BLaER1 (cell line): ENCODE data around the gene MAD1L1.
"Not testable (repeated sequence)": the region's sequence is repeated elsewhere in the genome, so short reads cannot be mapped to it uniquely, and the experiment has no call there.

ENCODE experiments used
- H3K27ac ChIP-seq: shearing (Covaris generic); formaldehyde crosslinking; 2 replicates; pipeline ENCODE4 v1.8.1; 2022
- H3K27me3 ChIP-seq: shearing (Covaris generic); formaldehyde crosslinking; 2 replicates; pipeline ENCODE4 v1.8.1; 2022
- H3K36me3 ChIP-seq: shearing (Covaris generic); formaldehyde crosslinking; 2 replicates; pipeline ENCODE4 v1.8.1; 2022
- H3K4me1 ChIP-seq: shearing (Covaris generic); formaldehyde crosslinking; 2 replicates; pipeline ENCODE4 v1.8.1; 2022
- H3K4me2 ChIP-seq: shearing (Covaris generic); formaldehyde crosslinking; 2 replicates; pipeline ENCODE4 v1.8.1; 2022
- H3K4me3 ChIP-seq: shearing (Covaris generic); formaldehyde crosslinking; 2 replicates; pipeline ENCODE4 v1.8.1; 2022
- H3K9ac ChIP-seq: shearing (Covaris generic); formaldehyde crosslinking; 2 replicates; pipeline ENCODE4 v1.8.1; 2022
- H3K9me3 ChIP-seq: shearing (Covaris generic); formaldehyde crosslinking; 2 replicates; pipeline ENCODE4 v1.8.1; 2022
- H4K20me1 ChIP-seq: shearing (Covaris generic); formaldehyde crosslinking; 2 replicates; pipeline ENCODE4 v1.8.1; 2022
- Cebpa-rat ChIP-seq: shearing (Covaris generic); IDR thresholded peaks from 2 replicates; pipeline ENCODE4 v1.8.1; 2022

The MAD1L1 gene

DNA sequence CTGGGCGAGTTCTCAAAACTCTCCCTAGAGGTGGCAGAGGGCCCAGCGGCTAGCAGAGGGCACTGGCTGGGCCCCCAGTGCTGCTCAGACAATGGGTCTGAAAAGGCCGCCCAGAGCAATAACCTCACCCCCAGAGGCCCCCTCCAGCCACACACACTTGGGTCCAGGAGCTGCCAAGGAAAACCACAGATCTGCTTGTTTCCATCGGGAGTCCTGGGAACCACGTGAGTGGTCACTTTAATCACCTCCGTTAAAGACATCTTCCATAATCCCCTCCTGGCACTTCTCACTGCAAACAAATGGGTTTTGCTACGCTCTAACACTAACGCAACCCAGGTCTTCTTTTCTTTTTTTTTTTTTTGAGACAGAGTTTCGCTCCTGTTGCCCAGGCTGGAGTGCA lies 39.3 kb upstream of the MAD1L1 start:
- peaks cover 37% of the 10 kb centered on the region for H3K4me1 ChIP-seq
- H3K9ac ChIP-seq, result no peak overlapping the region
- no peak overlapping the region for H3K4me3 ChIP-seq
- no peak for TF ChIP-seq Cebpa-rat
- H3K36me3 ChIP-seq, result peaks cover 66% of the 10 kb centered on the region
- H3K9me3 ChIP-seq, result no peaks in the 10 kb centered on the region
- H4K20me1 ChIP-seq, result peaks cover 19% of the 10 kb centered on the region; the same call in 1 of the 2 replicates
- no peaks in the 10 kb centered on the region for H3K27me3 ChIP-seq
- peak overlapping the region; percentile 64; the same call in 1 of the 2 replicates for H3K27ac ChIP-seq
- peak overlapping the region; percentile 73 for H3K4me2 ChIP-seq

DNA sequence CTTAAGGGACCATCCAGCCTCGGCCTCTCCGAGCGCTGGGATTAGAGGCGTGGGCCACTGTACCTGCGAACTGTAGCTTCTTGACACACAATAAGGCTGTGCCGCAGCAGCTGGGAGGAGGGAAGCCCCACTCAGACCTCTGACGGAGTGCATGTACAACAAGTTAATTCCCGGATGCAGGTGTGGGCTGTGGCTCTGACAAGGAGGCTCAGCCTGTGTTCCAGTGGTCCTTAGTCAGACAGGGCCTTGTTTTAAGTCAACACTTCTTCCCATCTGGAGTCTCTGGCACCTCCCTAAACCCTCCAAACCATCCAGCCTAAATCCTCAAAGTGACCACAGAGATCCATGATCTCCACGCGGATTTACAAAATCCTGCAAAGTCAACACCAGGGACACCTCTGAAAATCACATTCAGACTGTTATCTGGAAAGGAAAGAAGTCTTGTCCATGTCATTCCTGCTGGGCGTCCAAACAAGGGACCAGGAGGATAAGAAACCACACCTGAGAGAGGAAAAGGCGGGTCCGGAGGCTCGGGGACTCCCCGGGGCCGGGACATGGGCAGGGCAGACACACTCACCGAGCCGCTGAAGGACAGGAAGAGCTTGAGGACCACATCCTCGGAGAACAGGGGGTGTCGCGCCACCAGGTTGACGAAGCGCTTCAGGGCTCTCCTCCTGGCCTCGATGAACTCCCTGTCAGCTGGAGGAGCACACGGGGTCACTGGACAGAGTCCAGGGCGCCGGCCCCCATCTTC lies 38.7 kb upstream of the MAD1L1 start:
- H3K4me3 ChIP-seq, result no peak overlapping the region
- peak overlapping the region; percentile 64 for H3K27ac ChIP-seq
- peaks cover 37% of the 10 kb centered on the region for H3K4me1 ChIP-seq
- no peaks in the 10 kb centered on the region for H3K27me3 ChIP-seq
- H3K9me3 ChIP-seq, result no peaks in the 10 kb centered on the region
- peak overlapping the region; percentile 50; the same call in 1 of the 2 replicates for H3K9ac ChIP-seq
- TF ChIP-seq Cebpa-rat, result no peak
- peaks cover 65% of the 10 kb centered on the region for H3K36me3 ChIP-seq
- H3K4me2 ChIP-seq, result peak overlapping the region; percentile 73
- H4K20me1 ChIP-seq, result peaks cover 14% of the 10 kb centered on the region; the same call in 1 of the 2 replicates

GRCh38 chr7:2270495-2270894 lies 37.8 kb upstream of the MAD1L1 start:
- Histone ChIP-seq H4K20me1 (peaks cover 7% of the 10 kb centered on the region; the same call in 1 of the 2 replicates), H3K9me3 (no peaks in the 10 kb centered on the region), H3K27me3 (no peaks in the 10 kb centered on the region), H3K36me3 (peaks cover 60% of the 10 kb centered on the region), H3K4me1 (peaks cover 28% of the 10 kb centered on the region), H3K9ac (no peak overlapping the region), H3K27ac (peak overlapping the region; percentile 64), H3K4me3 (no peak overlapping the region), H3K4me2 (peak overlapping the region; percentile 73)
- no peak for TF ChIP-seq Cebpa-rat

GRCh38 chr7:2269991-2270460 lies 37.3 kb upstream of the MAD1L1 start:
- H3K27ac ChIP-seq, result no peak overlapping the region
- peaks cover 7% of the 10 kb centered on the region; the same call in 1 of the 2 replicates for H4K20me1 ChIP-seq
- no peak overlapping the region for H3K9ac ChIP-seq

GRCh38 chr7:2269089-2269990 lies 36.6 kb upstream of the MAD1L1 start:
- H3K27me3 ChIP-seq, H4K20me1 ChIP-seq, H3K9ac ChIP-seq, H3K9me3 ChIP-seq, H3K27ac ChIP-seq, H3K4me2 ChIP-seq, H3K4me3 ChIP-seq: not testable (repeated sequence)
- peaks cover 49% of the 10 kb centered on the region for H3K36me3 ChIP-seq
- peaks cover 39% of the 10 kb centered on the region for H3K4me1 ChIP-seq

More at GRCh38 chr7:2269991-2270460, 37.3 kb upstream of the MAD1L1 start:
- H3K4me2 ChIP-seq, result no peak overlapping the region
- peaks cover 56% of the 10 kb centered on the region for H3K36me3 ChIP-seq
- no peak overlapping the region for H3K4me3 ChIP-seq
- H3K4me1 ChIP-seq, result peaks cover 32% of the 10 kb centered on the region
- no peaks in the 10 kb centered on the region for H3K9me3 ChIP-seq
- no peak for TF ChIP-seq Cebpa-rat
- no peaks in the 10 kb centered on the region for H3K27me3 ChIP-seq

DNA sequence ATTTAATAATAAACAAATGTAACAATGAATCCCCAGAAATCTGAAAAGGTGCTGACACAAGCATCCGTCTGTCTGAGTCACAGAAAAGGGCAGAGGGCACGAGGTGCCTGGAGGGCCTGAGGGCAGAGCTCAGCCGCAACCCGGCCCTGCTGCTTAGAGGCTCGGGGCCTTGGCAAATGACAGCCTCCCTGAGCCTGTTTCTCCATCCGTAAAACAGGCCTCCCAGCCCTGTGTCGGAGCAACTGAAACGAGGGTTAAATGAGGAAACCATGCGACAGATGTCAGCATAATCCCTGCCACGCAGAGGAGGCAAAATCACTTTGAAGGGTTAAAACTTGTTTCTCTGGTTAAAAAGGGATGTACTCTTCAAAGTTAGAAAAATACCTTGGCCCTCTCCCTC lies 34.2 kb upstream of the MAD1L1 start:
- H3K36me3 ChIP-seq, result peaks cover 48% of the 10 kb centered on the region
- H3K4me1 ChIP-seq, result peaks cover 49% of the 10 kb centered on the region
- no peaks in the 10 kb centered on the region for H3K9me3 ChIP-seq
- H3K4me3 ChIP-seq, result no peak overlapping the region
- H3K27me3 ChIP-seq, result no peaks in the 10 kb centered on the region
- H3K4me2 ChIP-seq, result no peak overlapping the region
- no peak for TF ChIP-seq Cebpa-rat
- H3K9ac ChIP-seq, result no peak overlapping the region
- no peak overlapping the region for H3K27ac ChIP-seq
- H4K20me1 ChIP-seq, result no peaks in the 10 kb centered on the region

DNA sequence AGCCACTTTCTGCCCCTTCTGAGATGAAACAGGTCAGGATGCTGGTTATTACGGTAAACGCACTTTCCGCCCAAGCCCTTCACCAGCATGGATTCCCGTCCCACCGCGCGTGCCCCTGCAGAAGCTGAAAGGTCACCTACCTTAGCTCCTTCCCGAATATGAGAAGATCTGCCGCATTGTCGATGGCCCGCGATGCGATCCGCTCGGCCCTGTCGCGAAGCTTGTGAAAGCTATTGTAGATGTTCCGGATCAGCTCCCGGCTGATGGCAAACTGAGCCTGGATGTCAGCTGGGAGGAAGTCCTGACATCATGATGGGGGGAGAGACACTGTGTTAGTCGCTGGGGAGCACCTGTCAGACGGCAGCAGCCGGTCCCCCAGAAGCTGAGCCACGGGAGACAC lies 31.4 kb upstream of the MAD1L1 start:
- Histone ChIP-seq H3K4me2 (peak overlapping the region; percentile 57), H3K4me3 (no peak overlapping the region), H3K36me3 (peaks cover 24% of the 10 kb centered on the region), H3K9me3 (no peaks in the 10 kb centered on the region), H3K27me3 (no peaks in the 10 kb centered on the region), H3K9ac (no peak overlapping the region), H3K4me1 (peaks cover 53% of the 10 kb centered on the region), H4K20me1 (peaks cover 13% of the 10 kb centered on the region), H3K27ac (no peak overlapping the region)
- TF ChIP-seq Cebpa-rat, result no peak

- peaks cover 63% of the 10 kb centered on the region for H3K4me1 ChIP-seq
- H3K4me2 ChIP-seq, result no peak overlapping the region
- no peak for TF ChIP-seq Cebpa-rat
- no peak overlapping the region for H3K9ac ChIP-seq
- no peak overlapping the region for H3K27ac ChIP-seq
- no peak overlapping the region for H3K4me3 ChIP-seq
- peaks cover 23% of the 10 kb centered on the region for H4K20me1 ChIP-seq
- no peaks in the 10 kb centered on the region for H3K9me3 ChIP-seq
- peaks cover 24% of the 10 kb centered on the region for H3K36me3 ChIP-seq
- H3K27me3 ChIP-seq, result no peaks in the 10 kb centered on the region
Measured at GRCh38 chr7:2263176-2263575, 30.4 kb upstream of the MAD1L1 start.

GRCh38 chr7:2261611-2262010 lies 28.9 kb upstream of the MAD1L1 start:
- Histone ChIP-seq H3K4me2 (peak overlapping the region; percentile 77), H3K4me3 (no peak overlapping the region), H3K36me3 (peaks cover 32% of the 10 kb centered on the region), H4K20me1 (peaks cover 23% of the 10 kb centered on the region), H3K27ac (peak overlapping the region; percentile 39), H3K27me3 (no peaks in the 10 kb centered on the region), H3K4me1 (peaks cover 77% of the 10 kb centered on the region), H3K9ac (peak overlapping the region; percentile 51), H3K9me3 (no peaks in the 10 kb centered on the region)
- no peak for TF ChIP-seq Cebpa-rat

- Histone ChIP-seq H3K4me1 (peaks cover 77% of the 10 kb centered on the region), H3K4me2 (peak overlapping the region; percentile 77), H3K36me3 (peaks cover 40% of the 10 kb centered on the region), H3K4me3 (no peak overlapping the region), H3K9me3 (no peaks in the 10 kb centered on the region), H3K27me3 (no peaks in the 10 kb centered on the region), H3K9ac (no peak overlapping the region), H4K20me1 (peaks cover 23% of the 10 kb centered on the region), H3K27ac (no peak overlapping the region)
- TF ChIP-seq Cebpa-rat, result no peak
Measured at GRCh38 chr7:2260820-2261219, 28.1 kb upstream of the MAD1L1 start.
